HepG2 (cell line): ENCODE data around the gene IQCK. TPM values are rescaled to one million over a fixed set of nuclear protein-coding genes. Genes with fewer than 3 reads are reported as not detected.

Experiments used
- AKAP8 ChIP-seq: sonication (generic); formaldehyde crosslinking; IDR thresholded peaks from 2 replicates; pipeline ENCODE4 v1.5.1; 2020; ENCODE audit warnings: mild to moderate bottlenecking, missing genetic modification reagents
- GTF3A ChIP-seq: sonication (generic); formaldehyde crosslinking; conservative IDR thresholded peaks from 2 replicates; pipeline ENCODE4 v1.4.0; 2020; ENCODE audit warnings: mild to moderate bottlenecking, missing genetic modification reagents
- HNF1A ChIP-seq, 2 experiments: sonication (generic) in 1 of 2; formaldehyde crosslinking in 1 of 2; IDR thresholded peaks; 2 replicates each; pipeline versions ENCODE4 v1.4.0 to v1.6.1; 2016 to 2020; ENCODE audit warnings: borderline replicate concordance in 1 of 2, low read depth in 1 of 2, mild to moderate bottlenecking in 1 of 2, missing genetic modification reagents in 1 of 2
- LCORL ChIP-seq, 2 experiments: fragments of 450-650 bp in 1 of 2; sonication (generic) in 1 of 2; formaldehyde crosslinking in 1 of 2; IDR thresholded peaks; 2 replicates each; pipeline versions ENCODE4 v1.5.0 to v1.6.1; 2017 to 2020; ENCODE audit warnings: antibody characterized with exemption in 1 of 2, missing genetic modification reagents in 1 of 2
- MTERF4 ChIP-seq: sonication (generic); formaldehyde crosslinking; IDR thresholded peaks from 2 replicates; pipeline ENCODE4 v1.8.0; 2023; ENCODE audit warnings: mild to moderate bottlenecking, missing genetic modification reagents
- XRCC5 ChIP-seq: fragments of 200-400 bp; formaldehyde crosslinking; optimal IDR thresholded peaks from 2 replicates; pipeline ENCODE3; 2017; ENCODE audit warnings: mild to moderate bottlenecking, low read length
- ZBTB26 ChIP-seq: IDR thresholded peaks from 2 replicates; pipeline ENCODE4 v1.6.1; 2016; ENCODE audit warnings: missing compliant biosample characterization, missing genetic modification reagents, borderline replicate concordance
- ZNF687 ChIP-seq: sonication (generic); formaldehyde crosslinking; IDR thresholded peaks from 2 replicates; pipeline ENCODE4 v1.5.1; 2020; ENCODE audit warnings: mild to moderate bottlenecking, missing genetic modification reagents, moderate library complexity
- polyA plus RNA-seq, 8 experiments: library from polyadenylated mRNA; depleted of rRNA in 3 of 8; stranded (reverse) in 7 of 8; unstranded in 1 of 8; fragments of >200 nt; fragmentation: Illumina TruSeq in 4 of 8; extraction: Trizol in 4 of 8; gene quantifications; 2 replicates each; pipeline versions ENCODE4 v1.2.1 to v1.2.3, GENCODE V29; 2011 to 2016; ENCODE audit warnings: low read depth in 4 of 8, missing spikeins in 1 of 8, mixed read lengths in 1 of 8; ENCODE audit not compliant: insufficient read depth in 1 of 8
- total RNA-seq, 5 experiments: library from RNA; depleted of rRNA; stranded (reverse); fragments of >200 nt; fragmentation: Illumina TruSeq; extraction: Trizol; gene quantifications; 2 replicates each; pipeline ENCODE4 v1.2.3, GENCODE V29; 2016; ENCODE audit warnings: low read depth in 1 of 5

The IQCK gene
- total and polyA plus RNA-seq, 2 of the 13 experiments (the other 11 are each of a cell fraction or from before 2014, with no cell fraction given) = 5.1 to 7.3 TPM

- TF ChIP-seq LCORL (IDR thresholded peaks at IDR 0.05) (no peak), LCORL (CRISPR knock-in tag; IDR thresholded peaks at IDR 0.05) (peak; percentile 91), AKAP8 (peak; percentile 80; the same call in 1 of the 2 replicates), ZNF687 (peak; percentile 98), HNF1A (IDR thresholded peaks at IDR 0.05; ENCODE audit: low read depth) (no peak), HNF1A (CRISPR knock-in tag; IDR thresholded peaks at IDR 0.05; ENCODE audit: borderline replicate concordance) (peak; percentile 92), XRCC5 (peak; percentile 21), GTF3A (CRISPR knock-in tag) (peak; percentile 93), ZBTB26 (peak; percentile 87), MTERF4 (peak; percentile 38; the same call in 1 of the 2 replicates)
These were observed at the start of gene IQCK, which contains the start of gene KNOP1 (continued) for GRCh38 chr16:19717741-19718623.
